ENCODE measurements around the gene TMEM44.

TMEM44 gene

GRCh38 chr3:194582196-194582905 is 50.9 kb downstream of the TMEM44 start:
- Histone ChIP-seq H3K27ac (no peak overlapping the region), H3K4me3 (ENCODE audit: low read depth, low read length) (no peak overlapping the region), H3K9me3 (ENCODE audit: severe bottlenecking) (no peaks in the 10 kb centered on the region), H3K36me3 (no peaks in the 10 kb centered on the region), H3K27me3 (ENCODE audit: insufficient read depth, low read depth, severe bottlenecking) (no peaks in the 10 kb centered on the region)
- no peak for TF ChIP-seq CTCF (IDR thresholded peaks at IDR 0.05; ENCODE audit: low read depth, low read length)
- no peak for DNase-seq

- no peak for TF ChIP-seq CTCF (IDR thresholded peaks at IDR 0.05; ENCODE audit: low read depth, low read length)
- DNase-seq = no peak
- H3K27me3 ChIP-seq (ENCODE audit: insufficient read depth, low read depth, severe bottlenecking) = no peaks in the 10 kb centered on the region
- no peak overlapping the region for H3K4me3 ChIP-seq (ENCODE audit: low read depth, low read length)
- H3K9me3 ChIP-seq (ENCODE audit: severe bottlenecking) = no peaks in the 10 kb centered on the region
- no peak overlapping the region for H3K27ac ChIP-seq
- no peaks in the 10 kb centered on the region for H3K36me3 ChIP-seq
Measured at GRCh38 chr3:194579091-194579606, 54.1 kb downstream of the TMEM44 start.

GRCh38 chr3:194577986-194578905 is 55.0 kb downstream of the TMEM44 start:
- DNase-seq = no peak
- Histone ChIP-seq H3K9me3 (ENCODE audit: severe bottlenecking) (no peaks in the 10 kb centered on the region), H3K27ac (no peak overlapping the region), H3K36me3 (no peaks in the 10 kb centered on the region), H3K27me3 (ENCODE audit: insufficient read depth, low read depth, severe bottlenecking) (no peaks in the 10 kb centered on the region), H3K4me3 (ENCODE audit: low read depth, low read length) (no peak overlapping the region)
- TF ChIP-seq CTCF (IDR thresholded peaks at IDR 0.05; ENCODE audit: low read depth, low read length) = no peak

- Histone ChIP-seq H3K36me3 (no peaks in the 10 kb centered on the region), H3K27me3 (ENCODE audit: insufficient read depth, low read depth, severe bottlenecking) (no peaks in the 10 kb centered on the region), H3K27ac (no peak overlapping the region), H3K4me3 (ENCODE audit: low read depth, low read length) (no peak overlapping the region), H3K9me3 (ENCODE audit: severe bottlenecking) (no peaks in the 10 kb centered on the region)
- TF ChIP-seq CTCF (IDR thresholded peaks at IDR 0.05; ENCODE audit: low read depth, low read length) = no peak
- no peak for DNase-seq
Measured at GRCh38 chr3:194575484-194576210, 57.6 kb downstream of the TMEM44 start.

GRCh38 chr3:194574639-194575483 is 58.4 kb downstream of the TMEM44 start:
- Histone ChIP-seq H3K4me3 (ENCODE audit: low read depth, low read length) (no peak overlapping the region), H3K27ac (no peak overlapping the region), H3K9me3 (ENCODE audit: severe bottlenecking) (no peaks in the 10 kb centered on the region), H3K27me3 (ENCODE audit: insufficient read depth, low read depth, severe bottlenecking) (no peaks in the 10 kb centered on the region), H3K36me3 (no peaks in the 10 kb centered on the region)
- TF ChIP-seq CTCF (IDR thresholded peaks at IDR 0.05; ENCODE audit: low read depth, low read length) = no peak
- peak; percentile 14 for DNase-seq

Measured in WERI-Rb-1 (cell line).